Stimulated activated CD4-positive, alpha-beta T cell treated with anti-CD3 and anti-CD28 coated beads, Interleukin-4, amount 100 ng/mL, for 1 hour (primary cell): ENCODE measurements around the gene FAF1.
"Not testable (repeated sequence)": the region's sequence is repeated elsewhere in the genome, so short reads cannot be mapped to it uniquely, and the experiment has no call there.

Source experiments
- DNase-seq: peaks from one replicate; pipeline ENCODE4 v3.0.0-alpha.2; 2020

The FAF1 gene

GRCh38 chr1:50527987-50528320, 432.1 kb downstream of the FAF1 start:
- DNase-seq, result not testable (repeated sequence)

GRCh38 chr1:50527249-50527986, 432.6 kb downstream of the FAF1 start:
- no peak for DNase-seq

DNA sequence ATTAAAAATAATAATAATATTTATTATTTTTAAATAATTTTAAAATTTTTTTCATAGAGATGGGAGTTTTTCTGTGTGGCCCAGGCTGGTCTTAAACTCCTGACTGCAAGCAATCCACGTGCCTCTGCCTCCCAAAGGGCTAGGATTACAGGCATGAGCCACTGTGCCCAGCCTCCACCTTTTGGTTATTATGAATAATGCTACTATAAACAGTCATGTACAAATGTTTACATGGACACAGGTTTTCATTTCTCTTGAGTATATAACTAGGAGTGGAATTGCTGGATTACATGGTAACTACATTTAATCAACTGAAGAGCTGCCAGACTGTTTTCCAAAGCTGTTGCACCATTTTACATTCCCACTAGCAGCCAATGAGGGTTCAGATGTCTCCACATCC, 433.6 kb downstream of the FAF1 start:
- DNase-seq, result no peak

DNA sequence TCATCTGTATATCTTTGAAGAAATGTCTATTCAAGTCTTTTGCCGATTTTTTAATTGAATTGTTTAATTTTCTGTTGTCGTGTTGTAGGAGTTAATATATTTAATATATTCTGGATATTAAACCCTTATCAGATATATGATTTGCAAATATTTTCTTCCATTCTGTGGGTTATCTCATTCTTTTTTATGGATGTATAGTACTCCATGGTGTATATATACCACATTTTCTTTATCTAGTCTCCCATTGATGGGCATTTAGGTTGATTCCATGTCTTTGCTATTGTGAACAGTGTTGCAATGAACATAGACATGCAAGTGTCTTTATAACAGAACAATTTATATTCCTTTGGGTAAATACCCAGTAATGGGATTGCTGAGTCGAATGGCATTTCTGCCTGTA, 436.5 kb downstream of the FAF1 start:
- DNase-seq, result no peak

DNA sequence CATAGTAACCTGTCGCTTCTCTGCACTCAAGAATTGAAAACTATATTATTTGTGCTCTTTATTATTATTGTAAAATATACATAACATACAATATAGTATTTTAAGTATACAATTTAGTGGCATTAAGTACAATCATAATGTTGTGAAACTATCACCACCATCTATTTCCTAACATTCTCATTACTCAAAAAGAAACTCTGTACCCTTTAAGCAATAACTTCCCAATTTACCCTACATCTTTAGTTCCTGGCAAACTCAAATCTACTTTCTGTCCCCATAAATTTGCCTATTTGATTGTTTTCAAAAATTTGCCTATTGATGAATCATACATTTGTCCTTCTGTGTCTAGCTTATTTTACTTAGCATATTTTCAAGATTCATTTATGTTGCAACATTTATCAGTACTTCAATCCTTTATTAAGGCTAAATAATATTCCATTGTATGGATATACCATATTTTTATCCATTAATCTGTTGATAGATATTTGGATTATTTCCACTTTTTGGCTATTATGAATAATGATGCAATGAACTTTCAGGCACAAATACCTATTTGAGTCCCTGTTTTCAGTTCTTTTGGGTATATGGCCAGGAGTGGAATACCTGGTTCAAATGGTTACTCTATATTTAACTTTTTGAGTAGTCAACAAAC, 437.2 kb downstream of the FAF1 start:
- no peak for DNase-seq

GRCh38 chr1:50521703-50522102, 438.4 kb downstream of the FAF1 start:
- no peak for DNase-seq

DNA sequence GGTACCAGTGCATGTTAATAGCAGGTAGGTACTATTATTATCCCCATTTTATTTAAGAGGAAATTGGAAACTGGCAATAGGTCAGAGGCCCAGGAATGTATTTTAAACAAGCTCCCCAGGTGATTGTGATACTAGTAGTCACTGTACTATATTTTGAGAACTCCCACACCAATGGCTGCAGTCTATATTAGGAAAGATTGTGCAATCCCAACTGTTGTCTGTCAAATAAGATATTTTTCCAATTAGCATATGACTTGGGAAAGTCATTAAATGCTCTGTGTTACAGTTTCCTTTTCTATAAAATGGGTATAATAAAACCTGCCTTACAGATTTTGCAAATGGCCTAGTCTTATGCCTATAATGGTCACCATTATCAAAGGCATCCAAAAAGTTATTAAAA, 442.6 kb downstream of the FAF1 start:
- no peak for DNase-seq

DNA sequence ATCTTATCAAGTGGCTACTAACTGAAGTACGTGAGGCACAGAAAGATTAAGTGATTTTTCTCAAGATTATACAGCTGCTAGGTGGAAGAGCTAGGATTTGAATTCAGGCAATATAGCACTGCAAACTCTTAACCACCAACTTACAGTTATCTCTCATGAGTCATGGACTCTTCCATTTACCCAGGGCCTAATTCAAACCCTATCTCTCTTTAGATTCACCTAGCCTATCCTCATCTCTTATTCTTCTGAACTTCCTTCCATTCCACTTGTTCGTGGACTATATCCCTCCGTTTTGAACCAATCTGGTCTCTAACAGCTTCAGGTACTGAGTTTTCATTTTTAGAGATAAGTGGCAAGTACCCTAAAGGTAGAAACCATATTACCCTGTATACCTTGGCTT, 444.0 kb downstream of the FAF1 start:
- DNase-seq, result no peak

GRCh38 chr1:50508040-50508586, 452.0 kb downstream of the FAF1 start:
- no peak for DNase-seq

DNA sequence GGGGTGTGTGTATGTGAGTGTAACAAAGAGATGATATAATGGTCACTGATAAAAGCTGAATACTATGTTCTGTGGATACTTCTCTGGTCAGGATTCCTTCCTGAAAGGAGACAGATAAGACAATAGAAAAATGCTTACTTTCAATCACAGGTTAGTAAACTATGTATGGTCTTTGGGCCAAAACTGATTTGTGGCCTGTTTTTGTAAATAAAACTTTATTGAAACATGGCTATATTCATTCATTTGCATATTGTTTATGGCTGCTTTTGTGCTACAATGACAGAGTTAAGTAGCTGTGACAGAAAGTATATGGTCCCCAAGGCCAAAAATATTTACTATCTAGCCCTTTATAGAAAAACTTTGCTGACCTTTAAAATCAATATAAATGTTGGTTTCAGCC, 454.6 kb downstream of the FAF1 start:
- DNase-seq, result no peak

DNA sequence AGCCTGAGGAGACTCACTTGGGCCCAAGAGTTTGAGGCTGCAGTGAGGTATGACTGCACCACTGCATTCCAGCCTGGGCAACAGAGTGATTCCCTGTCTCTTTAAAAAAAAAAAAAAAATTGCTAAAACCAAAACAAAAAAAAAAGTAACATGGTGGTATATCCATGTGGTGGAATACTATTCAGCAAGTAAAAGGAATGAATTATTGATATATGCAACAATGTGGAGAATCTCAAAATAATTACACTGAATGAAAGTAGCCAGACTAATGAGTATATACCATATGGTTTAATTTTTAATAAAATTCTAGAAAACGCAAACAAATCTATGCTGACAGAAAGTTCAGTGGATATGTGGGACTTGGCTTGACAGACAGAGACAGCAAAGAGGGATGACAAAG, 456.6 kb downstream of the FAF1 start:
- no peak for DNase-seq

DNA sequence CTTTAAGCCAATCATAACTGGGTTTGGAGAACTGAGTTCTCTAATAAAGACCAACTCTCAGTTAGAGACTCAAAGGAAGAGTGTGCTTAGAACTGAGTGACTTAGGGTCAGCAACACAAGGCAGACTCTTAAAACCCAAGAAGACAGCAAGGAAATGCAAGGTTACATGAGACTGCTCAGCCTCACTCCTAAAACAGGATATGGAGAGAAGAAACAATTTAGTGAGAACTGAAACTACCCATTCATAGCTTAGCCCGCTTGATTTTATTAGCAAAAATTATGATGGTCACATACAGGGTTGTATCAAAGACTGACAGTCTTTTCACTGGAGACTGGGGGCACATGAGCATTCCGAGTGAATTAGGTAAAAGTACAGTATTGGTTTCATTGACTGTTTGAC, 457.9 kb downstream of the FAF1 start:
- no peak for DNase-seq

GRCh38 chr1:50497007-50497406, 463.1 kb downstream of the FAF1 start:
- DNase-seq, result no peak

DNA sequence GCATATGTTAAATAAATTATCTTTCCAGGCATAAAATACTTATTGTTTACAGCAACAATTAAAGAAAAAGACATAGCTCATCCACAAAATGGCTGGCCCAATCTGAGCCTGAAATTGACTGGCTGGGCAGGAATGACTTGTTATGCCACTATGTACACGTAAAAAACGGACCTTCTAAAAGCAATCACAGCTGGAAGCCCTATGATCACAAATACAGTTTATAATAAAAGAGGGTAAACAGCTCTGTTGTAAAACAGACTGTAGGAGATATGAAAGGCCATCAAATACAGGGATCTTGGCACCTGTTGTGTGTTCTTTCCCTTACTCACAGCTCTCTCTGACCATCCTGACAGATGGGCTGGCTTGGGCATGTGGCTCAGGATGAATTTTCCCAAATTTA, 466.4 kb downstream of the FAF1 start:
- DNase-seq, result no peak

DNA sequence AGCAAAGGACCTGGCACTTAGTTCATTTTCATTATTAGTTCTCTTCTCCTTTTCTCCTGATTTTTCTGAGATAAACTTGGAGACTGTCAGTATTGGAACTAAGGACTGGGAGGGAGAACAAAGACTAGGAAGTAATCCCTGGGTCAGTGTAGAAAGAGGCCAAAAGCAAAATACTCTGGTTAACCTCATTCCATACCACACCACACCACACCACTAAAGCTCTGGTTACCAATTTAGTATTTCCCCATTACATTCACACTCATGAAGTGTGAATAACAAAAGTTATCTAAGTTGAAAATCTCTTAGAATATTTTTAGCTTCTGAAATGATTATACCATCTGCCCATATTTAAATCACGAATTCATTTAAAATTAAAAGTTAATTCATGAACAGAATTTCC, 467.9 kb downstream of the FAF1 start:
- DNase-seq, result no peak

GRCh38 chr1:50491142-50491541, 468.9 kb downstream of the FAF1 start:
- no peak for DNase-seq

GRCh38 chr1:50490640-50491039, 469.4 kb downstream of the FAF1 start:
- DNase-seq, result no peak

DNA sequence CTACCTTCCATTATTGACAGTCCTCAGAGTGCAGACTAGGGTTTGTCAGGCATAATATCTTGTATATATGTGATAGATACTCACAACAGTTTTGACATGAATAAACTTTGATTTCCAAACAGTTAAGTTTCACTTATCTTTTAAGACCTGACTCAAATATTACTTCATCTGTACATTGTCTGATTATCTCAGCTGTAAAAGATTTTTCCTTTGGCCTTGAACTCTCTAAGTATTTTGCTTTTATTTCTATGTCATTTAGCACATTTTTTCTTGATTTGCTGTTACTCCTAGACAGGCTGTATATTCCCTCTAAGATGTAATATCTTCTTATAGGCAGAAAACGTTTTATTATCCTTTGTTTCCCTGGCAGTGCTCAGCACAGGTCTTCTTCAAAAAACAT, 471.2 kb downstream of the FAF1 start:
- DNase-seq, result no peak

DNA sequence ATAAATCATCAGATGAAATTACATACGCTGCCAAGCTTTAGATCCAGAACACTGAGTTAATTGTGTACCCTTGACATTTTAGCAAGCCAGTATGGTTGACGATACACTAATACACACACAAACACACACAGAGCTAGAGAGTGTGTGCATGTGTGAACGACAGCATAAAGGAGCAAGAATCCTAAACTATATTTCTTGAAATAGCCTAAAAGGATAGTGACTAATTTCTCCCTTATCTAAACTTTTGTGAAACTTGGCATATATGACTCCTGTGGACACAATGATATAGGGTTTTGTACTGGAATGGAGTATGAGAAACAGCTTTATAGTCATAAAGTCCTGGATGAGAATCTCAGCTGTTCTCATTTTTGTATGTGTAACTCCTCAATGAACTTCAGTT, 471.7 kb downstream of the FAF1 start:
- DNase-seq, result no peak

- no peak for DNase-seq
Measured at GRCh38 chr1:50487725-50488124, 472.3 kb downstream of the FAF1 start.

DNA sequence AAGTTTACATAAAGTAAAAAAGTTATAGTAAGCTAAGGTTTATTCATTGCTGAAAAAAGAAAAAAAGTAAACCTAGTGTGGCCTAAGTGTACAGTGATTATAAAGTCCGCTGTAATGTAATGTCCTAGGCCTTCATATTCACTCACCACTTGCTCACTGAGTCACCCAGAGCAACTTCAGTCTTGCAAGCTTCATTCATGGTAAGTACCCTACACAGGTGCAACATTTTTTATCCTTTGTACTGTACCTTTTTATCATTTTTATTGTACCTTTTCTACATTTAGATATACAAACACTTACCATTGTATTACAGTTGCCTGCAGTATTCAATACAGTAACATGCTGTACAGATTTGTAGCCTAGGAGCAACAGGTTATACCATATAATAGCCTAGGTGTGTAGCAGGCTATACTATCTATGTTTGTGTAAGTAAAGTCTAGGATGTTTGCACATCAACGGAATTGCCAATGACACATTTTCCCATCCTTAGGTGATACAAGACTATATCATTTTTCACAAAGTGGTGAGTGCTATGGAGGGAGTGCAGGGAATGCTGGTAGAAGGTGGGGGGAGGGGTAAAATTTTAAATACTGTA, 478.8 kb downstream of the FAF1 start:
- DNase-seq, result no peak

GRCh38 chr1:50476800-50477199, 483.3 kb downstream of the FAF1 start:
- DNase-seq, result no peak

- DNase-seq, result no peak
Measured at GRCh38 chr1:50474859-50475809, 484.9 kb downstream of the FAF1 start.
